ENCODE results near the gene MYL10. TPM values are rescaled to one million over a fixed set of nuclear protein-coding genes. Genes with fewer than 3 reads are reported as not detected.

MYL10 gene
- total and polyA plus RNA-seq, 2 experiments from 2014 or later: 0.23 to 1.2 TPM

DNA sequence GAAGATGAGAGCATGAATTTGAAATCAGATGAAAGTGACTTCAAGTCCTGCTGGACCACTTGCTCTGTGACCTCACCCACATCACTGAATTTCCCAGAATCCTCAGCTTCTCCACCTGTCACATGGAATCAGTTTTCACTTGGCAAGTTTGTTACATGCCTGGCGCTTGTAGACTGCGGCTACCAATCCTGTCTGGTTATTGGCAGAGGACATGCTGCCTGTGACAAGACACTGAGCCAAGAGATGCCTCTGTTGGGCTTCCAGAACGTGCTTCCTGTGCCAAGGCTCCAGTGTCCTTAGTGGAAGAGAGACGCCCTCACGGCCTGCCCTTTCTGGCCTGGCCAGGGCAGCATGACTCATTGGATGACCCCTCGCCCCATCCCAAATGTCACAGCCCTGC is 4.4 kb upstream of the MYL10 start:
- 94% methylated on average over 6 of the region's 6 CpGs for WGBS (ENCODE audit: low lambda C conversion rate, missing lambda C conversion rate)
- Histone ChIP-seq H3K36me3 (replicated peaks; ENCODE audit: insufficient read depth, low read depth) (no peaks in the 10 kb centered on the region), H2AFZ (no peak overlapping the region), H3K4me3 (no peak overlapping the region), H3K9me3 (ENCODE audit: low read depth) (no peaks in the 10 kb centered on the region), H4K20me1 (ENCODE audit: insufficient read depth, poor library complexity, severe bottlenecking) (no peaks in the 10 kb centered on the region), H3K4me2 (no peak overlapping the region), H3K79me2 (no peaks in the 10 kb centered on the region), H3K9me2 (replicated peaks; ENCODE audit: insufficient read depth) (no peaks in the 10 kb centered on the region), H3K4me1 (ENCODE audit: insufficient read depth) (peaks cover 11% of the 10 kb centered on the region), H3K27me3 (no peaks in the 10 kb centered on the region), H3K27ac (no peak overlapping the region)
- DNase-seq (ENCODE audit: low spot score): no peak
- TF ChIP-seq EZH2phosphoT487 (IDR thresholded peaks at IDR 0.05; ENCODE audit: low read depth, severe bottlenecking, unreplicated experiment) (no peak), EZH2 (IDR thresholded peaks at IDR 0.05; ENCODE audit: borderline replicate concordance) (no peak)
- TF ChIP-seq, protein P1, sequence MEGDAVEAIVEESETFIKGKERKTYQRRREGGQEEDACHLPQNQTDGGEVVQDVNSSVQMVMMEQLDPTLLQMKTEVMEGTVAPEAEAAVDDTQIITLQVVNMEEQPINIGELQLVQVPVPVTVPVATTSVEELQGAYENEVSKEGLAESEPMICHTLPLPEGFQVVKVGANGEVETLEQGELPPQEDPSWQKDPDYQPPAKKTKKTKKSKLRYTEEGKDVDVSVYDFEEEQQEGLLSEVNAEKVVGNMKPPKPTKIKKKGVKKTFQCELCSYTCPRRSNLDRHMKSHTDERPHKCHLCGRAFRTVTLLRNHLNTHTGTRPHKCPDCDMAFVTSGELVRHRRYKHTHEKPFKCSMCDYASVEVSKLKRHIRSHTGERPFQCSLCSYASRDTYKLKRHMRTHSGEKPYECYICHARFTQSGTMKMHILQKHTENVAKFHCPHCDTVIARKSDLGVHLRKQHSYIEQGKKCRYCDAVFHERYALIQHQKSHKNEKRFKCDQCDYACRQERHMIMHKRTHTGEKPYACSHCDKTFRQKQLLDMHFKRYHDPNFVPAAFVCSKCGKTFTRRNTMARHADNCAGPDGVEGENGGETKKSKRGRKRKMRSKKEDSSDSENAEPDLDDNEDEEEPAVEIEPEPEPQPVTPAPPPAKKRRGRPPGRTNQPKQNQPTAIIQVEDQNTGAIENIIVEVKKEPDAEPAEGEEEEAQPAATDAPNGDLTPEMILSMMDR (IDR thresholded peaks at IDR 0.05; ENCODE audit: poor library complexity): no peak

DNA sequence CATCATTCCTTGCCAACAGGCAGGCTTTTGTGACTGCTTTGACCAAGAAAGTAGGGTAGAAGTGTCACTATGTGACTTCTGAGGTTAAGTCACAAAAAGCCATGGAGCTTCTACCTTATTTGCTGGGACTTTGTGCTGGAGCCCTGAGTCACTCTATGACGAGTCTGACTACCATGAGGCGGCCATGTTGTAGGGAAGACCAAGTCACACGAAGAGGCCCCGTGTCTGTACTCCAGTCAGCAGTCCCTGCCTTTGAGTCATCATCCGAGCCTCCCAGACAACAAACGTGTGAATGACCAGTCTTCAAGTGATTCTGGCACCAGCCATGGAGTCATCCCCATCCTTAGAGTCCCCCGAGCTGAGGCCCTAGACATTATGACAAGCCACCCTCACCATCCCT is 3.5 kb upstream of the MYL10 start:
- no peak overlapping the region for H2AFZ ChIP-seq
- WGBS (ENCODE audit: low lambda C conversion rate, missing lambda C conversion rate): 96% methylated on average over 7 of the region's 7 CpGs
- TF ChIP-seq EZH2 (IDR thresholded peaks at IDR 0.05; ENCODE audit: borderline replicate concordance) (no peak), EZH2phosphoT487 (IDR thresholded peaks at IDR 0.05; ENCODE audit: low read depth, severe bottlenecking, unreplicated experiment) (no peak)
- TF ChIP-seq, protein P1 (IDR thresholded peaks at IDR 0.05; ENCODE audit: poor library complexity): no peak
- H3K4me1 ChIP-seq (ENCODE audit: insufficient read depth): peaks cover 11% of the 10 kb centered on the region
- H3K4me2 ChIP-seq: no peak overlapping the region
- H3K4me3 ChIP-seq: no peak overlapping the region
- H3K79me2 ChIP-seq: no peaks in the 10 kb centered on the region
- no peak overlapping the region for H3K27ac ChIP-seq
- no peaks in the 10 kb centered on the region for H3K36me3 ChIP-seq (replicated peaks; ENCODE audit: insufficient read depth, low read depth)
- no peaks in the 10 kb centered on the region for H4K20me1 ChIP-seq (ENCODE audit: insufficient read depth, poor library complexity, severe bottlenecking)
- DNase-seq (ENCODE audit: low spot score): no peak
- H3K9me3 ChIP-seq (ENCODE audit: low read depth): no peaks in the 10 kb centered on the region
- H3K9me2 ChIP-seq (replicated peaks; ENCODE audit: insufficient read depth): no peaks in the 10 kb centered on the region
- no peaks in the 10 kb centered on the region for H3K27me3 ChIP-seq

DNA sequence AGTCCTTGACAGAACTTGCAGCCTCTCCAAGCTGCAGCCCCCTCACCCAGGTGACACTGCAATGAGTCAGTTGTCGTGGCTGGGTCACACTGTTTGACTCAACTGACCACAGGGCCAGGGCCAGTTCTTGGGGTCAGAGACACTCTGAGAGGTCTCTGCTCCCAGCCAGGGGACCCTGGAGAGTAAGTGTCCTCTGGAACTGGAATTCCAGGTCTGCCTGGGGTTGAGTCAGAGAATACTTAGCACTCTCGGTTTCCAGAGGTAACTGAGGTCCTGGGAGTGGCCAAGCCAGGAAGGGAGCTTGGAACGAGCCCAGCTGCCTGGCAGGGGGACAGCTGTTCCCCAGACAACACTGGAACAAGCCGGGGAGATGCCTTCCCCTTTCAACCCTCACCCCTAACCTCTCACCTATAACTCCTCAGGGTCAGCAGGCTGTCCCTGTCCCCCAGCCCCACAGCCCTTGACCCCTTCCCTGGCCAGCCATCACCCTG is 2.2 kb upstream of the MYL10 start:
- DNase-seq (ENCODE audit: low spot score): peak; percentile 15
- peak overlapping the region; percentile 22 for H3K27ac ChIP-seq
- H2AFZ ChIP-seq: no peak overlapping the region
- TF ChIP-seq, protein P1 (IDR thresholded peaks at IDR 0.05; ENCODE audit: poor library complexity): no peak
- TF ChIP-seq EZH2 (IDR thresholded peaks at IDR 0.05; ENCODE audit: borderline replicate concordance): no peak
- TF ChIP-seq EZH2phosphoT487 (IDR thresholded peaks at IDR 0.05; ENCODE audit: low read depth, severe bottlenecking, unreplicated experiment): no peak
- H3K4me1 ChIP-seq (ENCODE audit: insufficient read depth): peaks cover 11% of the 10 kb centered on the region
- no peaks in the 10 kb centered on the region for H3K36me3 ChIP-seq (replicated peaks; ENCODE audit: insufficient read depth, low read depth)
- H3K4me3 ChIP-seq: no peak overlapping the region
- no peaks in the 10 kb centered on the region for H3K9me3 ChIP-seq (ENCODE audit: low read depth)
- no peaks in the 10 kb centered on the region for H3K9me2 ChIP-seq (replicated peaks; ENCODE audit: insufficient read depth)
- no peaks in the 10 kb centered on the region for H3K27me3 ChIP-seq
- no peak overlapping the region for H3K4me2 ChIP-seq
- no peaks in the 10 kb centered on the region for H3K79me2 ChIP-seq
- 65% methylated on average over 4 of the region's 4 CpGs for WGBS (ENCODE audit: low lambda C conversion rate, missing lambda C conversion rate)
- H4K20me1 ChIP-seq (ENCODE audit: insufficient read depth, poor library complexity, severe bottlenecking): no peaks in the 10 kb centered on the region

DNA sequence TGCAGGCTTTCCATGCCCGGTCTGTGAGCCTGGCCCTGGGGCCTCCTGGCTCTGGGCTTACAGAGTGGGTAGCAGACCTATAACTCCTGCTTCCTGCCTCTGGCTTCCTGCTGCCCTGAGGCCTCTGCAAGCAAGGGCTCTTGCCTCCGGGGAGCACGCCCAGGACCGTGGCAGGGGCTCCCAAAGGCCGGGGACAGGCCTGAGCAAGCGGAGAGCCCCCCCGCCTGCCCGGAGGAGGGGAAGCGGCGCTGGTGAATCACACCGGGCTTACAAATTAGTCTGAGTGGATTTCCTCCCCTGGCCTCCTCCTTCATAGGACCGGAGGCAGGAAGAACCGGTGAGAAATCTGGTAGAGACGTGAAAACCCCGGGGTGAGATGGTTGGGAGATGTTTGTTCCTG is 1.5 kb upstream of the MYL10 start:
- no peak overlapping the region for H3K4me3 ChIP-seq
- no peaks in the 10 kb centered on the region for H3K9me3 ChIP-seq (ENCODE audit: low read depth)
- no peak overlapping the region for H3K27ac ChIP-seq
- H2AFZ ChIP-seq: no peak overlapping the region
- H3K9me2 ChIP-seq (replicated peaks; ENCODE audit: insufficient read depth): no peaks in the 10 kb centered on the region
- no peaks in the 10 kb centered on the region for H3K36me3 ChIP-seq (replicated peaks; ENCODE audit: insufficient read depth, low read depth)
- peaks cover 11% of the 10 kb centered on the region for H3K4me1 ChIP-seq (ENCODE audit: insufficient read depth)
- 68% methylated on average over 15 of the region's 15 CpGs for WGBS (ENCODE audit: low lambda C conversion rate, missing lambda C conversion rate)
- no peaks in the 10 kb centered on the region for H3K79me2 ChIP-seq
- no peak overlapping the region for H3K4me2 ChIP-seq
- TF ChIP-seq EZH2 (IDR thresholded peaks at IDR 0.05; ENCODE audit: borderline replicate concordance): no peak
- TF ChIP-seq, protein P1 (IDR thresholded peaks at IDR 0.05; ENCODE audit: poor library complexity): no peak
- TF ChIP-seq EZH2phosphoT487 (IDR thresholded peaks at IDR 0.05; ENCODE audit: low read depth, severe bottlenecking, unreplicated experiment): no peak
- no peaks in the 10 kb centered on the region for H4K20me1 ChIP-seq (ENCODE audit: insufficient read depth, poor library complexity, severe bottlenecking)
- H3K27me3 ChIP-seq: no peaks in the 10 kb centered on the region
- peak; percentile 14 for DNase-seq (ENCODE audit: low spot score)
